A549 (cell line): ENCODE data around the gene DCLK1. TPM values are rescaled to one million over a fixed set of nuclear protein-coding genes. Genes with fewer than 3 reads are reported as not detected.

ENCODE experiments used
- ATAC-seq, 2 experiments: fragments of 200-7000 bp in 1 of 2; fragments of >200 bp in 1 of 2; cut with Nextera tagmentation in 1 of 2; cut with Tn5 transposase in 1 of 2; 3 replicates each; pipeline versions ENCODE4 v1.8.0 to v1.9.1; 2018 to 2020; ENCODE audit warnings: mild to moderate bottlenecking in 1 of 2, moderate library complexity in 1 of 2
- CTCF ChIA-PET: fragments of 300-600 bp; sonication (Branson Sonifier 250); formaldehyde crosslinking; extraction: SDS; loops from one replicate; lab custom pipeline; 2021; ENCODE audit warnings: antibody characterized with exemption, inconsistent platforms; lab: Yijun Ruan, JAX
- POLR2A ChIA-PET: fragments of 350-600 bp; formaldehyde crosslinking; extraction: SDS; loops from one replicate; lab custom pipeline; 2021; ENCODE audit warnings: antibody characterized with exemption, inconsistent platforms; lab: Yijun Ruan, JAX
- DNase-seq, 2 experiments: peaks; one replicate each; pipeline versions ENCODE4 v3.0.0 to v3.0.0-alpha.2; 2011 to 2016; ENCODE audit warnings: low read depth in 1 of 2, low spot score in 1 of 2
- FAIRE-seq: peaks from 2 replicates; lab custom pipeline; 2011; peaks lifted over from hg19 to GRCh38; lab: Jason Lieb, UNC
- H3K27ac ChIP-seq, 2 experiments: fragments of >200 bp; sonication (Bioruptor Twin); formaldehyde crosslinking; 3 replicates each; pipeline ENCODE4 v1.5.1; 2016 to 2017
- H3K4me1 ChIP-seq: fragments of >200 bp; sonication (Bioruptor Twin); formaldehyde crosslinking; 3 replicates; pipeline ENCODE4 v1.6.1; 2016
- H3K4me2 ChIP-seq: fragments of >200 bp; sonication (Bioruptor Twin); formaldehyde crosslinking; 3 replicates; pipeline ENCODE4 v1.6.1; 2016
- H3K4me3 ChIP-seq: fragments of >200 bp; sonication (Bioruptor Twin); formaldehyde crosslinking; 3 replicates; pipeline ENCODE4 v1.5.1; 2016
- H3K9me3 ChIP-seq: fragments of >200 bp; sonication (Bioruptor Twin); formaldehyde crosslinking; 3 replicates; pipeline ENCODE4 v1.6.1; 2016
- CBX8 ChIP-seq: fragments of 200-600 bp; sonication (generic); IDR thresholded peaks from 2 replicates; pipeline ENCODE4 v1.6.1; 2016
- CHD4 ChIP-seq: fragments of 200-600 bp; sonication (generic); IDR thresholded peaks from 2 replicates; pipeline ENCODE4 v1.6.1; 2016; ENCODE audit warnings: antibody characterized with exemption, mild to moderate bottlenecking, borderline replicate concordance
- EHF ChIP-seq: fragments of 250-450 bp; sonication (Bioruptor Pico); IDR thresholded peaks from 2 replicates; pipeline ENCODE4 v1.5.0; 2020; ENCODE audit warnings: mild to moderate bottlenecking
- EHMT2 ChIP-seq: fragments of 200-600 bp; sonication (generic); IDR thresholded peaks from 2 replicates; pipeline ENCODE4 v1.6.1; 2016; ENCODE audit warnings: antibody characterized with exemption, low read depth, mild to moderate bottlenecking, moderate library complexity
- EP300 ChIP-seq, 2 experiments: fragments of >200 bp; sonication (Bioruptor Twin); formaldehyde crosslinking; IDR thresholded peaks; 2 replicates in 1 of 2; 3 replicates in 1 of 2; pipeline ENCODE4 v1.6.1; 2016 to 2017
- ESRRA ChIP-seq: fragments of 150-350 bp; IDR thresholded peaks from 2 replicates; pipeline ENCODE4 v1.6.1; 2014; ENCODE audit warnings: mild to moderate bottlenecking, low read length, borderline replicate concordance
- FOSB ChIP-seq: fragments of 250-450 bp; sonication (Bioruptor Pico); IDR thresholded peaks from 2 replicates; pipeline ENCODE4 v1.5.0; 2020; ENCODE audit warnings: mild to moderate bottlenecking, moderate library complexity
- HDAC2 ChIP-seq: fragments of 200-600 bp; sonication (generic); IDR thresholded peaks from 2 replicates; pipeline ENCODE4 v1.6.1; 2016
- HES2 ChIP-seq: fragments of >200 bp; sonication (Bioruptor Twin); formaldehyde crosslinking; IDR thresholded peaks from 2 replicates; pipeline ENCODE4 v1.6.1; 2016
- HOXB13 ChIP-seq: fragments of 250-450 bp; sonication (Bioruptor Pico); IDR thresholded peaks from 2 replicates; pipeline ENCODE4 v1.5.0; 2020; ENCODE audit warnings: low read depth, mild to moderate bottlenecking, moderate library complexity
- JUN ChIP-seq, 2 experiments: fragments of >200 bp; sonication (Bioruptor Twin); formaldehyde crosslinking; IDR thresholded peaks; 2 replicates in 1 of 2; 3 replicates in 1 of 2; pipeline ENCODE4 v1.6.1; 2016 to 2017
- KDM1A ChIP-seq: fragments of 200-600 bp; sonication (generic); IDR thresholded peaks from 2 replicates; pipeline ENCODE4 v1.6.1; 2016; ENCODE audit warnings: low read depth, mild to moderate bottlenecking
- NFE2L2 ChIP-seq: fragments of 150-350 bp; conservative IDR thresholded peaks from 2 replicates; pipeline ENCODE4 v1.6.1; 2014; ENCODE audit warnings: low read length
- PBX3 ChIP-seq: IDR thresholded peaks from 2 replicates; pipeline ENCODE4 v1.6.1; 2012
- REST ChIP-seq: fragments of 200-600 bp; sonication (generic); IDR thresholded peaks from 2 replicates; pipeline ENCODE4 v1.6.1; 2016; ENCODE audit warnings: antibody characterized with exemption, mild to moderate bottlenecking, moderate library complexity
- RFX5 ChIP-seq: fragments of 450-650 bp; IDR thresholded peaks from 2 replicates; pipeline ENCODE4 v1.7.1; 2014; ENCODE audit warnings: antibody characterized with exemption, mild to moderate bottlenecking, moderate library complexity
- RNF2 ChIP-seq: fragments of 200-600 bp; sonication (generic); IDR thresholded peaks from 2 replicates; pipeline ENCODE4 v1.6.1; 2016; ENCODE audit warnings: low read depth, mild to moderate bottlenecking, antibody characterized with exemption, moderate library complexity, borderline replicate concordance
- TP53 ChIP-seq: fragments of 250-450 bp; sonication (Bioruptor Pico); IDR thresholded peaks from 2 replicates; pipeline ENCODE4 v1.5.0; 2021; ENCODE audit warnings: mild to moderate bottlenecking, moderate library complexity
- ZSCAN20 ChIP-seq: fragments of 250-450 bp; sonication (Bioruptor Pico); IDR thresholded peaks from 2 replicates; pipeline ENCODE4 v1.8.0; 2022; ENCODE audit warnings: mild to moderate bottlenecking, moderate library complexity
- WGBS: methylation state at CpG from one replicate; pipeline ENCODE4 v1.1.6; 2017; ENCODE audit errors: missing lambda C conversion rate; 5-methylcytosine and 5-hydroxymethylcytosine counted together
- polyA plus RNA-seq, 4 experiments: library from polyadenylated mRNA; depleted of rRNA in 3 of 4; stranded (reverse); fragments of >200 nt; fragmentation: RNase III in 1 of 4; extraction: RNeasy Plus Mini Kit Qiagen cat#74134 plus additional on column Dnase treatment in 1 of 4; gene quantifications; 2 replicates in 3 of 4; 3 replicates in 1 of 4; pipeline ENCODE4 v1.2.3, GENCODE V29; 2011 to 2017
- TF ChIP-seq, protein P1 (sequence below): fragments of >200 bp; sonication (Bioruptor Twin); formaldehyde crosslinking; IDR thresholded peaks from 3 replicates; pipeline ENCODE4 v1.5.1; 2016

DCLK1 gene
- polyA plus RNA-seq, 2 of the 4 experiments (the other 2 are of a cell fraction): 0.13 to 0.21 TPM

- no peak overlapping the region for H3K27ac ChIP-seq
- no peak for FAIRE-seq
Observed at GRCh38 chr13:36143738-36144137, 12.6 kb upstream of the DCLK1 start.

GRCh38 chr13:36142735-36143134 is 11.6 kb upstream of the DCLK1 start:
- H3K27ac ChIP-seq: no peak overlapping the region
- ATAC-seq: no peak
- DNase-seq: no peak
- no peaks in the 10 kb centered on the region for H3K9me3 ChIP-seq
- H3K4me3 ChIP-seq: no peak overlapping the region
- no peak overlapping the region for H3K4me2 ChIP-seq
- no peak for FAIRE-seq
- no peaks in the 10 kb centered on the region for H3K4me1 ChIP-seq
- CTCF ChIA-PET: no interaction called here
- TF ChIP-seq HES2: no peak
- TF ChIP-seq PBX3: no peak
- TF ChIP-seq ZSCAN20: no peak
- TF ChIP-seq RNF2: no peak
- no peak for TF ChIP-seq KDM1A
- no peak for TF ChIP-seq CBX8
- no peak for TF ChIP-seq CHD4
- TF ChIP-seq REST: no peak
- no peak for TF ChIP-seq TP53 (CRISPR knock-in tag)
- no peak for TF ChIP-seq EP300 (IDR thresholded peaks at IDR 0.05)
- TF ChIP-seq, protein P1, sequence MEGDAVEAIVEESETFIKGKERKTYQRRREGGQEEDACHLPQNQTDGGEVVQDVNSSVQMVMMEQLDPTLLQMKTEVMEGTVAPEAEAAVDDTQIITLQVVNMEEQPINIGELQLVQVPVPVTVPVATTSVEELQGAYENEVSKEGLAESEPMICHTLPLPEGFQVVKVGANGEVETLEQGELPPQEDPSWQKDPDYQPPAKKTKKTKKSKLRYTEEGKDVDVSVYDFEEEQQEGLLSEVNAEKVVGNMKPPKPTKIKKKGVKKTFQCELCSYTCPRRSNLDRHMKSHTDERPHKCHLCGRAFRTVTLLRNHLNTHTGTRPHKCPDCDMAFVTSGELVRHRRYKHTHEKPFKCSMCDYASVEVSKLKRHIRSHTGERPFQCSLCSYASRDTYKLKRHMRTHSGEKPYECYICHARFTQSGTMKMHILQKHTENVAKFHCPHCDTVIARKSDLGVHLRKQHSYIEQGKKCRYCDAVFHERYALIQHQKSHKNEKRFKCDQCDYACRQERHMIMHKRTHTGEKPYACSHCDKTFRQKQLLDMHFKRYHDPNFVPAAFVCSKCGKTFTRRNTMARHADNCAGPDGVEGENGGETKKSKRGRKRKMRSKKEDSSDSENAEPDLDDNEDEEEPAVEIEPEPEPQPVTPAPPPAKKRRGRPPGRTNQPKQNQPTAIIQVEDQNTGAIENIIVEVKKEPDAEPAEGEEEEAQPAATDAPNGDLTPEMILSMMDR: no peak
- no peak for TF ChIP-seq RFX5
- TF ChIP-seq HDAC2: no peak
- no peak for TF ChIP-seq ESRRA
- no peak for TF ChIP-seq FOSB (CRISPR knock-in tag)
- TF ChIP-seq NFE2L2: no peak
- TF ChIP-seq JUN (IDR thresholded peaks at IDR 0.05): no peak
- no peak for TF ChIP-seq EHMT2
- TF ChIP-seq EHF: no peak
- POLR2A ChIA-PET: no interaction called here

More at GRCh38 chr13:36143738-36144137, 12.6 kb upstream of the DCLK1 start:
- DNase-seq: no peak
- no peak overlapping the region for H3K4me2 ChIP-seq
- no peaks in the 10 kb centered on the region for H3K4me1 ChIP-seq
- no peaks in the 10 kb centered on the region for H3K9me3 ChIP-seq
- CTCF ChIA-PET: no interaction called here
- no peak for TF ChIP-seq HOXB13 (CRISPR knock-in tag)
- TF ChIP-seq KDM1A: no peak
- no peak for TF ChIP-seq FOSB (CRISPR knock-in tag)
- ATAC-seq: no peak
- H3K4me3 ChIP-seq: no peak overlapping the region
- 17% methylated on average over 2 of the region's 2 CpGs for WGBS
- POLR2A ChIA-PET: no interaction called here
